GM10847 (cell line): ENCODE data around the gene PPBP.

Experiments
- POLR2A ChIP-seq: IDR thresholded peaks from 2 replicates; pipeline ENCODE4 v1.6.1; 2011; ENCODE audit not compliant: insufficient read length; ENCODE audit errors: extremely low read depth

Gene PPBP

DNA sequence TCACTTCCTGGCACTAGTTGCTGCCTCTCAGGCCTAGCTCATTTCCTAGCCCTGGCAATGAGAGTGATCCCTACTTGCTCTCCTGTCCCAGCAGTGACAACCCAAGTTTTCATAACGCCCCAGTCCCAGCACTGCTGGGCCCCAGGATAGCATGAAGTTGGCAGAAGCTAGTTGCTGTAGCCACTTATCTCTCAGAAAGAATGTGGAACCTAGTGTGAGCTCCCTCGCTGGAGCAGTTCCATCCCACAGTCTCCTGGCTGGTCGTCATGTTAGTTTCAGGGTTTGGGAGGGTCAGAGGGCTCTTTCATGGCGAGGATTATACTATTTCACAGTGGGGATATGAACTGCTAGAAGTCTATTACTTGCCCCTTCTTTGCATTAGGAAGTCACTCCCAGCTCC lies 11.3 kb downstream of the PPBP start:
- no peak for TF ChIP-seq POLR2A

- no peak for TF ChIP-seq POLR2A
Measured at GRCh38 chr4:73976217-73976616, 11.8 kb downstream of the PPBP start.

- no peak for TF ChIP-seq POLR2A
Measured at GRCh38 chr4:73974352-73974751, 13.6 kb downstream of the PPBP start.

- no peak for TF ChIP-seq POLR2A
Measured at GRCh38 chr4:73970945-73971344, 17.0 kb downstream of the PPBP start.

- TF ChIP-seq POLR2A = no peak
Measured at GRCh38 chr4:73970011-73970410, 18.0 kb downstream of the PPBP start.

DNA sequence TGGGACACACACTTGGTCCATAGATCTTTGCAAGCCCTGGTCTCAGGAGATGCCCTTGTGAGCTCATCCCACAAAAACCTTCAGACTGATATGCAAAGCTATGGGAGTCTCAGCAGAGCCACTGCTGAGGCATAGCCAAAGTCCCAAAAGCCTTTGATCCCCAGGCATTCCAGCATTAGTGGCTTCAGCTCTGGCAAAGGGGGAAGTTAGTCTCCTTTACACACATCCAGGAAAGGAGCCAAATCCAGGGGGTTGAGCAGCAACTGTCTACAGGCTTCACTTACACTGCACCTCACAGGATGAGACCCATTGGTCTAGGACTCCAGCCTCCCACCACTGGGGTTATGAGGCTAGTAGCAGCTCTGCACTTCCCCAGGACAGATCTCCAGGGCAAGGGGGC lies 20.1 kb downstream of the PPBP start:
- no peak for TF ChIP-seq POLR2A

GRCh38 chr4:73964862-73965611 lies 23.0 kb downstream of the PPBP start:
- TF ChIP-seq POLR2A = no peak

GRCh38 chr4:73962724-73963123 lies 25.3 kb downstream of the PPBP start:
- no peak for TF ChIP-seq POLR2A

DNA sequence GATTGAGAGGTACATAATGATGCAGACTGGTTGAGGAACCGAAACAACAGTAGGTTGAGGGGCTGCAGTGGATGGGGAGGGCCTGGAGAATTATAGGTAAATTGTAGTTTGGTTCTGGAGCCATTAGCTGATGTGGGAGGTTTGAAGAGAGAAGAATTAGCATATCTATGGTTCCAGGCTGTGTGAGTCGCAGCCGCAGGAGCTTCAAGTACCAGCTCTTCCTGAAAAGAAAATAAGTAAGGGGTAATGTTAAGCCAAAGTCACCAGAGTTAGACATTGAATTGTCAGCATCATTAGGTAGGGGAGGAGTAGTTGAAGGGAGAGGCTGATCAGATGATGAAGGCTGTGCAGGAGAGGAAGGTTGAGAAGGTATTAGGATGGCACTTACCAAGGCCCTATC lies 35.6 kb downstream of the PPBP start:
- no peak for TF ChIP-seq POLR2A

GRCh38 chr4:73948990-73949706 lies 38.8 kb downstream of the PPBP start:
- no peak for TF ChIP-seq POLR2A

DNA sequence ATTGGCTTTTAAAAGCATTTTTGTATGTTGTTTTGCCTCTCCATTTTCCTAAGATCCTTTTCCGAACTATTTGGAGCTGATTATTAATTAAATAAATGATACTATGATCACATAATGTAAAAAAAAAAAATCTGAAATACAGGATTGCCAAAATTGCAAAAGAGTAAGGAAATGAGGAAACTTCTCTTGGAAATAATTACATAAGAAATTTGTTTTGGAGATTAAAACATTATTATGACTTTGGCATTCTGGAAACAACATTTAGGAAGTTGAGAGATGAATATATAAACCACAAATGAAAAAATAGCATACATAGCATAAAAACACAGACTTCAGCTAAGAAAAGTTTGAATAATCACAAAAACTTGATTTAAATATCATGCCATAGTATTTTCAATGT lies 39.7 kb downstream of the PPBP start:
- TF ChIP-seq POLR2A = no peak

DNA sequence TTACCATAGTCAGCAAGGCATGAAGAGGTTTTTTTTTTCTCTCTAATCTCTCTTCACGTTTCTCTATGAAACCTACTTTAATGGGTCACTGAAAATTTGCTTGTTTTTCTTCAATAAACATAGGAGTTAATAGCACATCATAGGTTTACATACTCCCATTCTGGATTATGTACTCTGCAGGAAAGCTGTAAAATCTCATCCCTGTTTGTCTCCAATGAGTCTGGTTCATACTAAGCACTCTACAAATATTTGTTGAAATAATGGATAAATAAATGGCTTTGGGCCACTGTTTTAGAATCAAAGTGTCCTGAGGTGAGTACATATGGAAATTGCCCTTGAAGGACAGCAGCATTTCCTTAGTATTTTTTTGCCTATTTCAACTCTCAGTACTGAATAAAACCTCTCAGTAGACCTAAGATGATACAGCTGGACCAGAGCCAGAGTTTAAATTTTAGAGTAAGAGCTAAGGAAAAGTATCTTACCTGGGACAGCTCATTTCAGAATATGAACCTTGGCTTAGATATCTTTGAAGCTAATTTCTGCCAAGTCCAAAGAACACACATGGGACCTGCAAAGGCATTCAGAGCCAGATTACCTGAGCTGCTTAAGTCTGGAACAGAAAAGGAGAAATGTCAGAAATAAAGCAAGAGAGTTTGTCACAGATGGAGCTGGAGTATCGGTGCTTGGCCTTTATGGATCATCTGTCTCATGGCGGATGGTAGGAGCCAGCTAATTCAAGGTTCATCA lies 40.6 kb downstream of the PPBP start:
- TF ChIP-seq POLR2A = no peak

- no peak for TF ChIP-seq POLR2A
Measured at GRCh38 chr4:73945674-73946449, 42.1 kb downstream of the PPBP start.

DNA sequence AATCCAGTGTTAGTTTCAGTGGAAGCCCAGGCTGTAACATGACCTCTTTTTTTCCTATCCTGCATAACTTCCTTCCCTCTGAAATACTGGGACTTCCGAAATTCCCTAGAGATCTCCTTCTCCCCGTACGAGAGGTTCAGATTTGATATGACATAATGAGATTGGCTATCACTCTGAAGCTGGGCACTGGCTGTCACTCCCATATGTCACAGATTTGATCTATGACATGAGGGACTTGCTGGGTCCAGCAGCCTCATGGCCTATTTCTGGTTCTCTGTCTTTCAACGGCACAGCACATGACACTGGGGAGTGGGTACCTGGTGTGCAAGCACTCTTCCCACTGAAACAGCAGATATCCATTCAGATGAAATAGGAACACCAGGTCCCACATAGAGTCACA lies 42.9 kb downstream of the PPBP start:
- no peak for TF ChIP-seq POLR2A
